Panc1 (cell line): ENCODE measurements around the gene PARD3. TPM values are rescaled to one million over a fixed set of nuclear protein-coding genes. Genes with fewer than 3 reads are reported as not detected.

Experiments used
- ATAC-seq: fragments of 200-7000 bp; cut with Tn5 transposase; 2 replicates; pipeline ENCODE4 v1.9.1; 2020; ENCODE audit warnings: mild to moderate bottlenecking, moderate library complexity
- BruUV-seq: library from RNA; stranded (reverse); fragments of 400-500 nt; replicated peaks from 2 replicates; lab custom pipeline; 2021; lab: Mats Ljungman, UMichigan
- CTCF ChIA-PET: fragments of 300-600 bp; sonication (Branson Sonifier 250); formaldehyde crosslinking; loops from one replicate; lab custom pipeline; 2022; ENCODE audit warnings: antibody characterized with exemption; lab: Charles Lee
- POLR2A ChIA-PET: fragments of 300-600 bp; sonication (Branson Sonifier 250); formaldehyde crosslinking; loops from one replicate; lab custom pipeline; 2022; ENCODE audit warnings: antibody characterized with exemption; lab: Charles Lee
- DNase-seq: peaks from one replicate; pipeline ENCODE4 v3.0.0-alpha.2; 2010; ENCODE audit warnings: low read depth, low spot score
- H3K27ac ChIP-seq: 2 replicates; pipeline ENCODE4 v1.5.1; 2011; ENCODE audit warnings: mild to moderate bottlenecking, low read length, inconsistent platforms
- H3K27me3 ChIP-seq: fragments of 200-500 bp; sonication (Bioruptor generic); 2 replicates; pipeline ENCODE4 v1.6.0; 2014; ENCODE audit warnings: low read length, inconsistent platforms; ENCODE audit not compliant: control insufficient read depth, insufficient read depth
- H3K36me3 ChIP-seq: fragments of 200-500 bp; sonication (Bioruptor generic); 2 replicates; pipeline ENCODE4 v1.5.1; 2014; ENCODE audit warnings: inconsistent platforms, mild to moderate bottlenecking, low read length, moderate library complexity; ENCODE audit not compliant: control insufficient read depth, insufficient read depth
- H3K4me1 ChIP-seq: 2 replicates; pipeline ENCODE4 v1.5.1; 2011; ENCODE audit warnings: inconsistent platforms, mild to moderate bottlenecking, low read length, moderate library complexity; ENCODE audit not compliant: control insufficient read depth, insufficient read depth
- H3K4me3 ChIP-seq, 2 experiments: 2 replicates each; pipeline ENCODE4 v1.5.1; 2011 to 2012; ENCODE audit warnings: low read depth in 2 of 2, low read length in 2 of 2, mild to moderate bottlenecking in 2 of 2, inconsistent platforms in 1 of 2, moderate library complexity in 1 of 2
- H3K9me3 ChIP-seq: fragments of 200-500 bp; sonication (Bioruptor generic); 2 replicates; pipeline ENCODE4 v1.5.1; 2014; ENCODE audit warnings: low read depth, mild to moderate bottlenecking, inconsistent platforms, low read length, moderate library complexity; ENCODE audit not compliant: control insufficient read depth, insufficient read depth
- POLR2AphosphoS5 ChIP-seq: IDR thresholded peaks from 2 replicates; pipeline ENCODE4 v1.6.1; 2012; ENCODE audit warnings: mild to moderate bottlenecking, low read depth, low read length, moderate library complexity
- SIN3A ChIP-seq: IDR thresholded peaks from 2 replicates; pipeline ENCODE4 v1.6.1; 2012; ENCODE audit warnings: low read depth, mild to moderate bottlenecking, low read length, moderate library complexity, borderline replicate concordance; ENCODE audit not compliant: insufficient read depth
- TCF7L2 ChIP-seq: IDR thresholded peaks from 2 replicates; pipeline ENCODE4 v1.6.1; 2011; ENCODE audit warnings: mild to moderate bottlenecking, low read depth, low read length, inconsistent platforms
- in situ Hi-C: cut with HindIII; loops from 2 replicates; pipeline ENCODE4 v1.10.0; 2016; ENCODE audit warnings: low sequenced_read_pairs, low pct_unique_long_range_greater_than_20kb
- intact Hi-C: fragments of 100-400 bp; cut with micrococcal nuclease; formaldehyde crosslinking; loops from one replicate; pipeline ENCODE4 v1.10.0; 2022; ENCODE audit not compliant: unreplicated experiment
- total RNA-seq: library from RNA; stranded (reverse); gene quantifications from one replicate; pipeline ENCODE4 v1.2.1, GENCODE V29; 2021; ENCODE audit not compliant: unreplicated experiment
- TF ChIP-seq, protein P1 (sequence below), 2 experiments: IDR thresholded peaks; 2 replicates each; pipeline ENCODE4 v1.6.1; 2011 to 2012; ENCODE audit warnings: low read depth in 2 of 2, control low read depth in 1 of 2, low read length in 1 of 2, mild to moderate bottlenecking in 1 of 2, moderate library complexity in 1 of 2; ENCODE audit not compliant: insufficient read depth in 1 of 2
- TF ChIP-seq, protein P2 (sequence below): fragments of 450-650 bp; IDR thresholded peaks from 2 replicates; pipeline ENCODE4 v1.5.1; 2017; ENCODE audit warnings: mild to moderate bottlenecking

The PARD3 gene
- total RNA-seq, 1 experiment from 2014 or later: 29.8 TPM

DNA sequence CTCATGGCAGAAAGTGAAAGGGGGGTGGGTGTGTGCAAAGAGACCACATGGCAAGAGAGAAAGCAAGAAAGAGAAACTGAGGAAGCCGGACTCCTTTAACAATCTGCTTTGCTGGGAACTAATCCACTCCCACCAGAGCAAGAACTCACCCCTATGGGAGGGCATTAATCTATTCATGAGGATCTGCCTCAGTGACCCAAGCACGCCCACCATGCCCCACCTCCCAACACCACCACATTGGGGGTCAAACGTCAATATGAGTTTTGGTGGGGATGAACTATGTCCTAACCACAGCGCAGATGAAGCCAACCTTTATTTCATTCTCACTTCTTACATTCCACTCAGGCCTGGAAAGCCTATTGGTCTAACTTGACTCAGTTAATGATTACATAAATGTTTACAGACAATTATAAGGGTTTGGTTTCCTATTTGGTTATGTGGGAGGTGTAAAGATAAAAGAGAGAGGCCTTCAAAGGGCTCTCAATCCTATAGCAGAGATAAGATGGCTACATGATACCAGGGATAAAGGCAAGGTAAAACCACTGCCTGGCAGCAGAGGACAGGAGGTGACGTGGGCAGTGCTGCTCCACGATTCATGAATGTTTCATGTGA is 601.8 kb downstream of the PARD3 start:
- DNase-seq (no peak), ATAC-seq (no peak)
- Histone ChIP-seq H3K27ac (no peak overlapping the region), H3K36me3 (no peaks in the 10 kb centered on the region), H3K27me3 (no peaks in the 10 kb centered on the region), H3K9me3 (no peaks in the 10 kb centered on the region), H3K4me1 (no peaks in the 10 kb centered on the region), H3K4me3 (no peak overlapping the region)
- in situ Hi-C loops: no loop called here
- BruUV-seq: no TSS peak
- CTCF ChIA-PET: no interaction called here
- intact Hi-C loops: no loop called here
- no peak for TF ChIP-seq TCF7L2
- TF ChIP-seq, protein P1, sequence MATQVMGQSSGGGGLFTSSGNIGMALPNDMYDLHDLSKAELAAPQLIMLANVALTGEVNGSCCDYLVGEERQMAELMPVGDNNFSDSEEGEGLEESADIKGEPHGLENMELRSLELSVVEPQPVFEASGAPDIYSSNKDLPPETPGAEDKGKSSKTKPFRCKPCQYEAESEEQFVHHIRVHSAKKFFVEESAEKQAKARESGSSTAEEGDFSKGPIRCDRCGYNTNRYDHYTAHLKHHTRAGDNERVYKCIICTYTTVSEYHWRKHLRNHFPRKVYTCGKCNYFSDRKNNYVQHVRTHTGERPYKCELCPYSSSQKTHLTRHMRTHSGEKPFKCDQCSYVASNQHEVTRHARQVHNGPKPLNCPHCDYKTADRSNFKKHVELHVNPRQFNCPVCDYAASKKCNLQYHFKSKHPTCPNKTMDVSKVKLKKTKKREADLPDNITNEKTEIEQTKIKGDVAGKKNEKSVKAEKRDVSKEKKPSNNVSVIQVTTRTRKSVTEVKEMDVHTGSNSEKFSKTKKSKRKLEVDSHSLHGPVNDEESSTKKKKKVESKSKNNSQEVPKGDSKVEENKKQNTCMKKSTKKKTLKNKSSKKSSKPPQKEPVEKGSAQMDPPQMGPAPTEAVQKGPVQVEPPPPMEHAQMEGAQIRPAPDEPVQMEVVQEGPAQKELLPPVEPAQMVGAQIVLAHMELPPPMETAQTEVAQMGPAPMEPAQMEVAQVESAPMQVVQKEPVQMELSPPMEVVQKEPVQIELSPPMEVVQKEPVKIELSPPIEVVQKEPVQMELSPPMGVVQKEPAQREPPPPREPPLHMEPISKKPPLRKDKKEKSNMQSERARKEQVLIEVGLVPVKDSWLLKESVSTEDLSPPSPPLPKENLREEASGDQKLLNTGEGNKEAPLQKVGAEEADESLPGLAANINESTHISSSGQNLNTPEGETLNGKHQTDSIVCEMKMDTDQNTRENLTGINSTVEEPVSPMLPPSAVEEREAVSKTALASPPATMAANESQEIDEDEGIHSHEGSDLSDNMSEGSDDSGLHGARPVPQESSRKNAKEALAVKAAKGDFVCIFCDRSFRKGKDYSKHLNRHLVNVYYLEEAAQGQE (IDR thresholded peaks at IDR 0.05; ENCODE audit: insufficient read depth in 1 of 2, low read depth in 2 of 2, low read length in 1 of 2): no peak
- TF ChIP-seq, protein P2, sequence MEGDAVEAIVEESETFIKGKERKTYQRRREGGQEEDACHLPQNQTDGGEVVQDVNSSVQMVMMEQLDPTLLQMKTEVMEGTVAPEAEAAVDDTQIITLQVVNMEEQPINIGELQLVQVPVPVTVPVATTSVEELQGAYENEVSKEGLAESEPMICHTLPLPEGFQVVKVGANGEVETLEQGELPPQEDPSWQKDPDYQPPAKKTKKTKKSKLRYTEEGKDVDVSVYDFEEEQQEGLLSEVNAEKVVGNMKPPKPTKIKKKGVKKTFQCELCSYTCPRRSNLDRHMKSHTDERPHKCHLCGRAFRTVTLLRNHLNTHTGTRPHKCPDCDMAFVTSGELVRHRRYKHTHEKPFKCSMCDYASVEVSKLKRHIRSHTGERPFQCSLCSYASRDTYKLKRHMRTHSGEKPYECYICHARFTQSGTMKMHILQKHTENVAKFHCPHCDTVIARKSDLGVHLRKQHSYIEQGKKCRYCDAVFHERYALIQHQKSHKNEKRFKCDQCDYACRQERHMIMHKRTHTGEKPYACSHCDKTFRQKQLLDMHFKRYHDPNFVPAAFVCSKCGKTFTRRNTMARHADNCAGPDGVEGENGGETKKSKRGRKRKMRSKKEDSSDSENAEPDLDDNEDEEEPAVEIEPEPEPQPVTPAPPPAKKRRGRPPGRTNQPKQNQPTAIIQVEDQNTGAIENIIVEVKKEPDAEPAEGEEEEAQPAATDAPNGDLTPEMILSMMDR: no peak
- no peak for TF ChIP-seq POLR2AphosphoS5
- TF ChIP-seq SIN3A: no peak
- POLR2A ChIA-PET: no interaction called here

DNA sequence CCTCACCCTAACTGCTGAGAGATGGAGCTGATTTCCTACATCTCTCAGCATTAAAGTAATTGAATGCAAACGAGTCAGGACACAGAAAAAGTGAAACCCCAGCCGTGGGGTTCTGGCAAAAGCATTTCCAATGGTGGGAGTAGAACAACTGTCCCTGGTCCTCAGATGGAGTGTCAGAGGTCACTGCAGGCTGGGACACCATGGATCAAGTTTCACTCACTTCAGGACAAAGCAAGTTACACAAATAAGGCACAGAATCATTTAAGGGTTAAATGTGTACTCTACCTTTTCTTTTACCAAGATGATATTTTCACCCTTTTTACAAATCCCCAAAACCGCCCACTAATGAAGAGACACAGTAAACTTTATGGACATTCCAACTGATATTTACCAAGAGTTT is 607.8 kb downstream of the PARD3 start:
- Histone ChIP-seq H3K27ac (no peak overlapping the region), H3K9me3 (no peaks in the 10 kb centered on the region), H3K4me1 (no peaks in the 10 kb centered on the region), H3K4me3 (no peak overlapping the region), H3K27me3 (no peaks in the 10 kb centered on the region), H3K36me3 (no peaks in the 10 kb centered on the region)
- POLR2A ChIA-PET: no interaction called here
- intact Hi-C loops: no loop called here
- BruUV-seq: no TSS peak
- in situ Hi-C loops: no loop called here
- CTCF ChIA-PET: no interaction called here
- DNase-seq (no peak), ATAC-seq (no peak)
- TF ChIP-seq SIN3A (no peak), TCF7L2 (no peak), POLR2AphosphoS5 (no peak)
- TF ChIP-seq, protein P1 (IDR thresholded peaks at IDR 0.05; ENCODE audit: insufficient read depth in 1 of 2, low read depth in 2 of 2, low read length in 1 of 2): no peak
- TF ChIP-seq, protein P2: no peak
